Thoracic aorta (tissue), 2 donors: Measurements from ENCODE around the gene LRMDA. TPM values are rescaled to one million over a fixed set of nuclear protein-coding genes. Genes with fewer than 3 reads are reported as not detected.

ENCODE experiments used
- ATAC-seq: fragments of 150-250 bp; one replicate; pipeline ENCODE4 v1.8.0; 2017; ENCODE audit warnings: low read depth; ENCODE audit not compliant: insufficient number of reproducible peaks, low FRiP score
- DNase-seq: peaks from one replicate; pipeline ENCODE4 v3.0.0-alpha.2; 2020; ENCODE audit warnings: low spot score
- H3K27ac ChIP-seq, 2 donors: fragments of 200-600 bp; sonication (generic); 1 replicate in 1 of 2; 2 replicates in 1 of 2; pipeline ENCODE4 v1.5.1; 2016; ENCODE audit warnings: mild to moderate bottlenecking in 2 of 2, moderate library complexity in 2 of 2
- H3K27me3 ChIP-seq: fragments of 200-600 bp; sonication (generic); replicated peaks from 2 replicates; pipeline ENCODE4 v1.6.0; 2016; ENCODE audit warnings: mild to moderate bottlenecking; ENCODE audit not compliant: insufficient read depth
- H3K36me3 ChIP-seq: fragments of 200-600 bp; sonication (generic); one replicate; pipeline ENCODE4 v1.5.1; 2016
- H3K4me1 ChIP-seq, 2 donors: fragments of 200-600 bp; sonication (generic); 1 replicate in 1 of 2; 2 replicates in 1 of 2; pipeline versions ENCODE4 v1.5.1 to v1.6.0; 2016; ENCODE audit warnings: low read depth in 2 of 2, mild to moderate bottlenecking in 1 of 2; ENCODE audit not compliant: control insufficient read depth in 1 of 2
- H3K4me3 ChIP-seq: fragments of 200-600 bp; sonication (generic); 2 replicates; pipeline ENCODE4 v1.5.1; 2016; ENCODE audit warnings: mild to moderate bottlenecking
- H3K9me3 ChIP-seq: fragments of 200-600 bp; sonication (generic); 2 replicates; pipeline ENCODE4 v1.5.1; 2016
- CTCF ChIP-seq: fragments of 200-600 bp; sonication (generic); IDR thresholded peaks from one replicate; pipeline ENCODE4 v1.5.1; 2019; ENCODE audit warnings: antibody characterized with exemption
- total RNA-seq, 2 donors: library from RNA; depleted of rRNA; stranded (reverse); fragments of >200 nt; gene quantifications; one replicate each; pipeline versions ENCODE4 v1.1.0 to v1.2.3, GENCODE V29; 2016

LRMDA gene
- total RNA-seq, 2 donors from 2014 or later: 8.3 to 36.6 TPM

- ATAC-seq (no peak), DNase-seq (no peak)
- Histone ChIP-seq H3K9me3 (no peaks in the 10 kb centered on the region), H3K36me3 (no peaks in the 10 kb centered on the region), H3K4me1 (no peaks in the 10 kb centered on the region), H3K27ac (no peak overlapping the region), H3K4me3 (no peak overlapping the region), H3K27me3 (no peaks in the 10 kb centered on the region)
- TF ChIP-seq CTCF: no peak
Measured at GRCh38 chr10:75836064-75836463, 404.6 kb downstream of the LRMDA start.

GRCh38 chr10:75838486-75838885, 407.1 kb downstream of the LRMDA start:
- Histone ChIP-seq H3K27ac (no peak overlapping the region), H3K4me3 (no peak overlapping the region), H3K9me3 (no peaks in the 10 kb centered on the region), H3K36me3 (no peaks in the 10 kb centered on the region), H3K27me3 (no peaks in the 10 kb centered on the region), H3K4me1 (no peaks in the 10 kb centered on the region)
- DNase-seq (no peak), ATAC-seq (no peak)
- TF ChIP-seq CTCF: no peak

- Histone ChIP-seq H3K9me3 (no peaks in the 10 kb centered on the region), H3K27ac (no peak overlapping the region), H3K27me3 (no peaks in the 10 kb centered on the region), H3K4me3 (no peak overlapping the region), H3K36me3 (no peaks in the 10 kb centered on the region), H3K4me1 (no peaks in the 10 kb centered on the region)
- no peak for ATAC-seq
- no peak for DNase-seq
- TF ChIP-seq CTCF: no peak
Measured at GRCh38 chr10:75839020-75839419, 407.6 kb downstream of the LRMDA start.

- Histone ChIP-seq H3K36me3 (no peaks in the 10 kb centered on the region), H3K27ac (no peak overlapping the region), H3K9me3 (no peaks in the 10 kb centered on the region), H3K27me3 (no peaks in the 10 kb centered on the region), H3K4me3 (no peak overlapping the region), H3K4me1 (no peaks in the 10 kb centered on the region)
- ATAC-seq: no peak
- DNase-seq: no peak
- no peak for TF ChIP-seq CTCF
Measured at GRCh38 chr10:75841266-75841665, 409.8 kb downstream of the LRMDA start.

GRCh38 chr10:75845176-75845947, 413.9 kb downstream of the LRMDA start:
- DNase-seq: no peak
- no peaks in the 10 kb centered on the region for H3K9me3 ChIP-seq
- H3K27me3 ChIP-seq: no peaks in the 10 kb centered on the region
- peaks cover 0 to 6% of the 10 kb centered on the region in 2 donors for H3K4me1 ChIP-seq
- H3K27ac ChIP-seq: no peak overlapping the region
- no peak for TF ChIP-seq CTCF
- H3K4me3 ChIP-seq: no peak overlapping the region
- no peaks in the 10 kb centered on the region for H3K36me3 ChIP-seq
- ATAC-seq: no peak
